WTC11 (cell line): ENCODE data around the gene ST6GAL1. TPM values are rescaled to one million over a fixed set of nuclear protein-coding genes. Genes with fewer than 3 reads are reported as not detected.
A peak's percentile ranks its signal among the peaks of the same experiment; 100 is the strongest.

Source experiments
- ATAC-seq: fragments of 200-7000 bp; cut with Tn5 transposase; 2 replicates; pipeline ENCODE4 v1.10.0; 2021; ENCODE audit warnings: mild to moderate bottlenecking, moderate library complexity
- CTCF ChIA-PET: fragments of 300-600 bp; sonication (Branson Sonifier 250); formaldehyde crosslinking; loops from one replicate; lab custom pipeline; 2021; ENCODE audit warnings: antibody characterized with exemption; lab: Charles Lee
- POLR2A ChIA-PET: fragments of 350-600 bp; sonication (Branson Sonifier 250); formaldehyde crosslinking; loops from one replicate; lab custom pipeline; 2021; ENCODE audit warnings: antibody characterized with exemption; lab: Charles Lee
- DNase-seq: peaks from one replicate; pipeline ENCODE4 v3.0.0; 2021; ENCODE audit warnings: low spot score
- H3K27ac Mint-ChIP-seq: 2 replicates; pipeline ENCODE4 v1.8.0; 2021; ENCODE audit warnings: mixed read lengths
- H3K27me3 Mint-ChIP-seq: 2 replicates; pipeline ENCODE4 v1.8.0; 2021; ENCODE audit warnings: low read depth, mild to moderate bottlenecking, moderate library complexity, mixed read lengths
- H3K36me3 Mint-ChIP-seq: 2 replicates; pipeline ENCODE4 v1.8.0; 2021; ENCODE audit warnings: mixed read lengths
- H3K4me1 Mint-ChIP-seq: 2 replicates; pipeline ENCODE4 v1.8.0; 2022; ENCODE audit warnings: mixed read lengths
- H3K4me3 Mint-ChIP-seq: 2 replicates; pipeline ENCODE4 v1.8.0; 2021; ENCODE audit warnings: mild to moderate bottlenecking, moderate library complexity, mixed read lengths
- H3K9me3 Mint-ChIP-seq: 2 replicates; pipeline ENCODE4 v1.8.0; 2021; ENCODE audit warnings: mixed read lengths
- FOXJ3 ChIP-seq: sonication (generic); formaldehyde crosslinking; IDR thresholded peaks from 2 replicates; pipeline ENCODE4 v1.9.0; 2021; ENCODE audit warnings: missing genetic modification reagents, mild to moderate bottlenecking, borderline replicate concordance
- JUN ChIP-seq: sonication (generic); formaldehyde crosslinking; IDR thresholded peaks from 2 replicates; pipeline ENCODE4 v1.8.0; 2023; ENCODE audit warnings: mild to moderate bottlenecking, missing genetic modification reagents
- KAT7 ChIP-seq: sonication (generic); formaldehyde crosslinking; IDR thresholded peaks from 2 replicates; pipeline ENCODE4 v1.8.1; 2023; ENCODE audit warnings: missing genetic modification reagents, mild to moderate bottlenecking, borderline replicate concordance
- MXD4 ChIP-seq: fragments of 250-450 bp; sonication (Bioruptor Pico); IDR thresholded peaks from 2 replicates; pipeline ENCODE4 v1.8.0; 2021; ENCODE audit warnings: mild to moderate bottlenecking, moderate library complexity, borderline replicate concordance
- NFYB ChIP-seq: sonication (generic); formaldehyde crosslinking; conservative IDR thresholded peaks from 2 replicates; pipeline ENCODE4 v1.8.0; 2022; ENCODE audit warnings: low read depth, missing genetic modification reagents
- NR3C1 ChIP-seq: sonication (generic); formaldehyde crosslinking; conservative IDR thresholded peaks from 2 replicates; pipeline ENCODE4 v1.8.1; 2023; ENCODE audit warnings: low read depth, mild to moderate bottlenecking, missing genetic modification reagents
- OVOL2 ChIP-seq: fragments of 250-450 bp; sonication (Bioruptor Pico); IDR thresholded peaks from 2 replicates; pipeline ENCODE4 v1.9.0; 2021; ENCODE audit warnings: mild to moderate bottlenecking, borderline replicate concordance
- RELA ChIP-seq: sonication (generic); formaldehyde crosslinking; IDR thresholded peaks from 2 replicates; pipeline ENCODE4 v1.8.1; 2022; ENCODE audit warnings: missing genetic modification reagents, mild to moderate bottlenecking, borderline replicate concordance
- SOX15 ChIP-seq: fragments of 250-450 bp; sonication (Bioruptor Pico); IDR thresholded peaks from 2 replicates; pipeline ENCODE4 v1.9.0; 2021; ENCODE audit warnings: mild to moderate bottlenecking
- ZBTB21 ChIP-seq: sonication (generic); formaldehyde crosslinking; IDR thresholded peaks from 2 replicates; pipeline ENCODE4 v1.8.1; 2023; ENCODE audit warnings: mild to moderate bottlenecking, missing genetic modification reagents, borderline replicate concordance
- ZNF121 ChIP-seq: sonication (generic); formaldehyde crosslinking; IDR thresholded peaks from 2 replicates; pipeline ENCODE4 v1.8.0; 2023; ENCODE audit warnings: missing genetic modification reagents
- ZNF138 ChIP-seq: sonication (generic); formaldehyde crosslinking; conservative IDR thresholded peaks from 2 replicates; pipeline ENCODE4 v1.8.1; 2022; ENCODE audit warnings: mild to moderate bottlenecking, moderate library complexity, missing genetic modification reagents
- ZNF219 ChIP-seq: sonication (generic); formaldehyde crosslinking; IDR thresholded peaks from 2 replicates; pipeline ENCODE4 v1.8.0; 2023; ENCODE audit warnings: missing genetic modification reagents, mild to moderate bottlenecking, borderline replicate concordance
- ZNF317 ChIP-seq: sonication (generic); formaldehyde crosslinking; IDR thresholded peaks from 2 replicates; pipeline ENCODE4 v1.8.1; 2023; ENCODE audit warnings: low read depth, mild to moderate bottlenecking, moderate library complexity, missing genetic modification reagents, borderline replicate concordance
- ZNF416 ChIP-seq: fragments of 250-450 bp; sonication (Bioruptor Pico); IDR thresholded peaks from 2 replicates; pipeline ENCODE4 v1.9.0; 2021; ENCODE audit warnings: mild to moderate bottlenecking, inconsistent platforms
- total RNA-seq: library from RNA; stranded (reverse); gene quantifications from 3 replicates; pipeline ENCODE4 v1.2.3, GENCODE V29; 2021
- TF ChIP-seq, protein P1 (sequence below): sonication (generic); formaldehyde crosslinking; conservative IDR thresholded peaks from 2 replicates; pipeline ENCODE4 v1.8.1; 2022; ENCODE audit warnings: mild to moderate bottlenecking, missing genetic modification reagents
- TF ChIP-seq, protein P2 (sequence below): sonication (generic); formaldehyde crosslinking; IDR thresholded peaks from 2 replicates; pipeline ENCODE4 v1.8.1; 2022; ENCODE audit warnings: missing genetic modification reagents, borderline replicate concordance
- TF ChIP-seq, protein P3 (sequence below): fragments of 250-450 bp; sonication (Bioruptor Pico); IDR thresholded peaks from 2 replicates; pipeline ENCODE4 v1.9.0; 2021; ENCODE audit warnings: mild to moderate bottlenecking, borderline replicate concordance
- TF ChIP-seq, protein P4 (sequence below): sonication (generic); formaldehyde crosslinking; IDR thresholded peaks from 2 replicates; pipeline ENCODE4 v1.8.0; 2022; ENCODE audit warnings: missing genetic modification reagents

ST6GAL1 gene
- total RNA-seq, 1 experiment from 2014 or later = 87.5 TPM

DNA sequence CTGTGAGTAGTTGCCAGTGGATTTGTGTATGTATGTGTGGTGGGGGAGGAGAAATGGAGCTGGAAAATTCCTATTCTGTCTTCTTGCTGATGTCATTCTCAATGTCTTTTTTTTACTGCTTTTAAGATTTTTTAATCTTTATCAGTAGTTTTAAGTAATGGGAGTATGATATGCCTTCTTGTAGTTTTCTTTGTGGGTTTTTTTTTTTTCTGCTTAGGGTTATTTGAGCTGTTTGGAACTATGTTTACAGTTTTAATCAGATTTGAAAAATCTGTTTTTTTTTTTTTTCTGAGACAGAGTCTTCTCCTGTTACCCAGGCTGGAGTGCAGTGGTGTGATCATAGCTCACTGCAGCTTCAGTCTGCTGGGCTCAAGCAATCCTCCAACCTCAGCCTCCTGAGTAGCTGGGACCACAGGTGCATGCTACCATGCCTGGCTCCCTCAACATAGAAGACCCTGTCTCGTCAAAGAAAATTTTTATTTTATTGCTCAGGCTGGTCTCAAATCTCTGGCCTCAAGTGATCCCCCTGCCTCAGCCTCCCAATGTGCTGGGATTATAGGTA lies 171.8 kb downstream of the ST6GAL1 start:
- CTCF ChIA-PET = interaction anchor here (1.1 to 2.4 kb wide), 7 partner anchors 11 to 577 kb away, joined by 3 to 27 read pairs (median 4); partner anchors contain the start of gene RPL39L
- ATAC-seq (no peak), DNase-seq (no peak)
- Mint-ChIP-seq H3K4me3 (no peak overlapping the region), H3K36me3 (no peaks in the 10 kb centered on the region), H3K4me1 (peaks cover 16% of the 10 kb centered on the region), H3K27ac (no peak overlapping the region), H3K27me3 (no peaks in the 10 kb centered on the region), H3K9me3 (no peaks in the 10 kb centered on the region)
- POLR2A ChIA-PET = interaction anchor here (1.4 kb wide), 1 partner anchor 171 kb away, joined by 4 read pairs; no protein-coding TSS in a partner anchor
- TF ChIP-seq ZNF219 (CRISPR knock-in tag) = no peak
- no peak for TF ChIP-seq KAT7
- TF ChIP-seq NR3C1 (CRISPR knock-in tag) = no peak
- no peak for TF ChIP-seq ZNF121 (CRISPR knock-in tag)
- TF ChIP-seq, protein P1, sequence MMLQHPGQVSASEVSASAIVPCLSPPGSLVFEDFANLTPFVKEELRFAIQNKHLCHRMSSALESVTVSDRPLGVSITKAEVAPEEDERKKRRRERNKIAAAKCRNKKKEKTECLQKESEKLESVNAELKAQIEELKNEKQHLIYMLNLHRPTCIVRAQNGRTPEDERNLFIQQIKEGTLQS (CRISPR knock-in tag) = no peak

DNA sequence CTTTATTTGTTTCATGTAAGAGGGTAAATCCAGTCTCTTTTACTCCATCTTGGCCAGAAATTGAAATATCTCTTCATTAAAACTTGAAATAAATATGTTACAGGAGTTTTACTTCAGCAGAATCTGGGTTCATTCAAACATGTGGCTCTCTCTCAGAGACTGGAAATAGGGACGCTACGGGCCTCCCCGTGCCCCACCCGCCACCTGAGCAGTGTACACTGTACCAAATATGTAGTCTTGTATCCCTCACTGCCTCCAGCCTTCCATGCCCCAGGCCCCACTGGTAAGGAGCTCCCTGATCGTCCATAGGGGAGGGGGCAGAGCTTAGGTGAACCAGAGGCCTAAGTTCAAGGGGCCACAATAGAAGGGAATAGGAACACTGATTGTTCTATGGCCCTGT lies 172.9 kb downstream of the ST6GAL1 start:
- Mint-ChIP-seq H3K9me3 (no peaks in the 10 kb centered on the region), H3K36me3 (no peaks in the 10 kb centered on the region), H3K27me3 (no peaks in the 10 kb centered on the region), H3K4me3 (no peak overlapping the region), H3K27ac (no peak overlapping the region), H3K4me1 (peaks cover 16% of the 10 kb centered on the region)
- no peak for ATAC-seq
- no peak for DNase-seq
- POLR2A ChIA-PET = no interaction called here
- CTCF ChIA-PET = interaction anchor here (0.9 to 2.9 kb wide), 2 partner anchors 10 to 62 kb away, joined by 3 to 12 read pairs; no protein-coding TSS in a partner anchor
- no peak for TF ChIP-seq ZNF138 (CRISPR knock-in tag)
- TF ChIP-seq JUN (CRISPR knock-in tag) = no peak
- TF ChIP-seq NFYB (CRISPR knock-in tag) = no peak
- no peak for TF ChIP-seq SOX15 (CRISPR knock-in tag)
- TF ChIP-seq MXD4 (CRISPR knock-in tag) = no peak
- TF ChIP-seq FOXJ3 (CRISPR knock-in tag) = no peak
- TF ChIP-seq, all 79 proteins: peak for 0

DNA sequence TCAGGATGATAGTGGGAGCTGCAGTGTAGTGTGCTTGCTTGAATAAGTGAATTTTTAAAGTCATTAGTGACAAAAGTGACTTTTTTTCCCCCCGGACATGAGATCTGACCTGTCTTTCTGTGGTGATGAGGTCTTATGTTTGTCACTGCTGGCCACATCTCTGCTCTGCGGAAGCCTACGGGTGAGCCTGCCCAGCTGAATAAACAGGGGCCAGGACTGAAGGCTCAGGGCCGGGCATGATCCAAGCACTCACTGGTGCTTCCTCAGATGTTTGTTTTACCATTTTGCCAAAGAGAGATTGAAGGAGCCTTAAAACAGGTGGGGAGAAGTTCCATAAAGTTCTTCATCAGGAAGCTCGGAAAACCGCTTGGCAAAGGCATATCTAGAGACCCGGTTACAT lies 174.0 kb downstream of the ST6GAL1 start:
- Mint-ChIP-seq H3K27me3 (no peaks in the 10 kb centered on the region), H3K27ac (0 out of 2 replicates have a peak overlapping the region, but pooled peaks have one; percentile 75), H3K4me3 (no peak overlapping the region), H3K4me1 (peaks cover 16% of the 10 kb centered on the region), H3K9me3 (no peaks in the 10 kb centered on the region), H3K36me3 (no peaks in the 10 kb centered on the region)
- ATAC-seq = no peak
- POLR2A ChIA-PET = no interaction called here
- DNase-seq = no peak
- CTCF ChIA-PET = interaction anchor here (1.0 to 2.9 kb wide), 4 partner anchors 9 to 61 kb away, joined by 3 to 12 read pairs (median 3); partner anchors contain the start of gene RPL39L
- TF ChIP-seq ZNF317 (CRISPR knock-in tag) (no peak), OVOL2 (CRISPR knock-in tag) (no peak), JUN (CRISPR knock-in tag) (no peak), FOXJ3 (CRISPR knock-in tag) (no peak), ZNF416 (CRISPR knock-in tag) (no peak), RELA (CRISPR knock-in tag) (no peak), ZBTB21 (CRISPR knock-in tag) (no peak)
- TF ChIP-seq, protein P2, sequence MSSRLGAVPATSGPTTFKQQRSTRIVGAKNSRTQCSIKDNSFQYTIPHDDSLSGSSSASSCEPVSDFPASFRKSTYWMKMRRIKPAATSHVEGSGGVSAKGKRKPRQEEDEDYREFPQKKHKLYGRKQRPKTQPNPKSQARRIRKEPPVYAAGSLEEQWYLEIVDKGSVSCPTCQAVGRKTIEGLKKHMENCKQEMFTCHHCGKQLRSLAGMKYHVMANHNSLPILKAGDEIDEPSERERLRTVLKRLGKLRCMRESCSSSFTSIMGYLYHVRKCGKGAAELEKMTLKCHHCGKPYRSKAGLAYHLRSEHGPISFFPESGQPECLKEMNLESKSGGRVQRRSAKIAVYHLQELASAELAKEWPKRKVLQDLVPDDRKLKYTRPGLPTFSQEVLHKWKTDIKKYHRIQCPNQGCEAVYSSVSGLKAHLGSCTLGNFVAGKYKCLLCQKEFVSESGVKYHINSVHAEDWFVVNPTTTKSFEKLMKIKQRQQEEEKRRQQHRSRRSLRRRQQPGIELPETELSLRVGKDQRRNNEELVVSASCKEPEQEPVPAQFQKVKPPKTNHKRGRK (CRISPR knock-in tag) = no peak
- TF ChIP-seq, protein P3, sequence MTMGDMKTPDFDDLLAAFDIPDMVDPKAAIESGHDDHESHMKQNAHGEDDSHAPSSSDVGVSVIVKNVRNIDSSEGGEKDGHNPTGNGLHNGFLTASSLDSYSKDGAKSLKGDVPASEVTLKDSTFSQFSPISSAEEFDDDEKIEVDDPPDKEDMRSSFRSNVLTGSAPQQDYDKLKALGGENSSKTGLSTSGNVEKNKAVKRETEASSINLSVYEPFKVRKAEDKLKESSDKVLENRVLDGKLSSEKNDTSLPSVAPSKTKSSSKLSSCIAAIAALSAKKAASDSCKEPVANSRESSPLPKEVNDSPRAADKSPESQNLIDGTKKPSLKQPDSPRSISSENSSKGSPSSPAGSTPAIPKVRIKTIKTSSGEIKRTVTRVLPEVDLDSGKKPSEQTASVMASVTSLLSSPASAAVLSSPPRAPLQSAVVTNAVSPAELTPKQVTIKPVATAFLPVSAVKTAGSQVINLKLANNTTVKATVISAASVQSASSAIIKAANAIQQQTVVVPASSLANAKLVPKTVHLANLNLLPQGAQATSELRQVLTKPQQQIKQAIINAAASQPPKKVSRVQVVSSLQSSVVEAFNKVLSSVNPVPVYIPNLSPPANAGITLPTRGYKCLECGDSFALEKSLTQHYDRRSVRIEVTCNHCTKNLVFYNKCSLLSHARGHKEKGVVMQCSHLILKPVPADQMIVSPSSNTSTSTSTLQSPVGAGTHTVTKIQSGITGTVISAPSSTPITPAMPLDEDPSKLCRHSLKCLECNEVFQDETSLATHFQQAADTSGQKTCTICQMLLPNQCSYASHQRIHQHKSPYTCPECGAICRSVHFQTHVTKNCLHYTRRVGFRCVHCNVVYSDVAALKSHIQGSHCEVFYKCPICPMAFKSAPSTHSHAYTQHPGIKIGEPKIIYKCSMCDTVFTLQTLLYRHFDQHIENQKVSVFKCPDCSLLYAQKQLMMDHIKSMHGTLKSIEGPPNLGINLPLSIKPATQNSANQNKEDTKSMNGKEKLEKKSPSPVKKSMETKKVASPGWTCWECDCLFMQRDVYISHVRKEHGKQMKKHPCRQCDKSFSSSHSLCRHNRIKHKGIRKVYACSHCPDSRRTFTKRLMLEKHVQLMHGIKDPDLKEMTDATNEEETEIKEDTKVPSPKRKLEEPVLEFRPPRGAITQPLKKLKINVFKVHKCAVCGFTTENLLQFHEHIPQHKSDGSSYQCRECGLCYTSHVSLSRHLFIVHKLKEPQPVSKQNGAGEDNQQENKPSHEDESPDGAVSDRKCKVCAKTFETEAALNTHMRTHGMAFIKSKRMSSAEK (CRISPR knock-in tag) = no peak
- TF ChIP-seq, protein P4, sequence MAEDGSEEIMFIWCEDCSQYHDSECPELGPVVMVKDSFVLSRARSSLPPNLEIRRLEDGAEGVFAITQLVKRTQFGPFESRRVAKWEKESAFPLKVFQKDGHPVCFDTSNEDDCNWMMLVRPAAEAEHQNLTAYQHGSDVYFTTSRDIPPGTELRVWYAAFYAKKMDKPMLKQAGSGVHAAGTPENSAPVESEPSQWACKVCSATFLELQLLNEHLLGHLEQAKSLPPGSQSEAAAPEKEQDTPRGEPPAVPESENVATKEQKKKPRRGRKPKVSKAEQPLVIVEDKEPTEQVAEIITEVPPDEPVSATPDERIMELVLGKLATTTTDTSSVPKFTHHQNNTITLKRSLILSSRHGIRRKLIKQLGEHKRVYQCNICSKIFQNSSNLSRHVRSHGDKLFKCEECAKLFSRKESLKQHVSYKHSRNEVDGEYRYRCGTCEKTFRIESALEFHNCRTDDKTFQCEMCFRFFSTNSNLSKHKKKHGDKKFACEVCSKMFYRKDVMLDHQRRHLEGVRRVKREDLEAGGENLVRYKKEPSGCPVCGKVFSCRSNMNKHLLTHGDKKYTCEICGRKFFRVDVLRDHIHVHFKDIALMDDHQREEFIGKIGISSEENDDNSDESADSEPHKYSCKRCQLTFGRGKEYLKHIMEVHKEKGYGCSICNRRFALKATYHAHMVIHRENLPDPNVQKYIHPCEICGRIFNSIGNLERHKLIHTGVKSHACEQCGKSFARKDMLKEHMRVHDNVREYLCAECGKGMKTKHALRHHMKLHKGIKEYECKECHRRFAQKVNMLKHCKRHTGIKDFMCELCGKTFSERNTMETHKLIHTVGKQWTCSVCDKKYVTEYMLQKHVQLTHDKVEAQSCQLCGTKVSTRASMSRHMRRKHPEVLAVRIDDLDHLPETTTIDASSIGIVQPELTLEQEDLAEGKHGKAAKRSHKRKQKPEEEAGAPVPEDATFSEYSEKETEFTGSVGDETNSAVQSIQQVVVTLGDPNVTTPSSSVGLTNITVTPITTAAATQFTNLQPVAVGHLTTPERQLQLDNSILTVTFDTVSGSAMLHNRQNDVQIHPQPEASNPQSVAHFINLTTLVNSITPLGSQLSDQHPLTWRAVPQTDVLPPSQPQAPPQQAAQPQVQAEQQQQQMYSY (CRISPR knock-in tag) = no peak
